Activated CD4-positive, alpha-beta T cell treated with anti-CD3 and anti-CD28 coated beads, Interleukin-2, Interleukin-4, amounts not matched to agents 100 ng/mL and 50 ng/mL, durations not matched to agents 16 hours and 8 hours (primary cell): ENCODE measurements around the gene RGS7BP.
"Not testable (repeated sequence)": the region's sequence is repeated elsewhere in the genome, so short reads cannot be mapped to it uniquely, and the experiment has no call there.

Experiments
- DNase-seq: peaks from one replicate; pipeline ENCODE4 v3.0.0-alpha.2; 2020; ENCODE audit warnings: low spot score

RGS7BP gene

DNA sequence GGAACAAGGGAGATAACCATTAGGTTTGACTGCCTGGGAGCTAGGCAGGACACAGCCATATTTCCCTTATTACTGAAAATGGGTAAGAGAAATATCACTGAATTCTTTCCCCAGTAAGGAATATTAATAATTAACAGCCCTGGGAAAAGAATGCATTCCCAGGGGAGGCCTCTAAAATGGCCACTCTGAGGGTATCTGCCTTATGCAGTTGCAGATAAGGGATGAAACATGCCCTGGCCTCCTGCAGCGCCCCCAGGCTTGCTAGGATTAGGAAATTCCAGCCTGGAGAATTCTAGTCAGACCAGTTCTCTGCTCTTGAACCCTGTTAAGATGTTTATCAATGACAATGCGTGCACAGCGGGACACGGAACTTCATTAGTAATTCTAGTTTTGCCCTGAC, 52.8 kb downstream of the RGS7BP start:
- not testable (repeated sequence) for DNase-seq

DNA sequence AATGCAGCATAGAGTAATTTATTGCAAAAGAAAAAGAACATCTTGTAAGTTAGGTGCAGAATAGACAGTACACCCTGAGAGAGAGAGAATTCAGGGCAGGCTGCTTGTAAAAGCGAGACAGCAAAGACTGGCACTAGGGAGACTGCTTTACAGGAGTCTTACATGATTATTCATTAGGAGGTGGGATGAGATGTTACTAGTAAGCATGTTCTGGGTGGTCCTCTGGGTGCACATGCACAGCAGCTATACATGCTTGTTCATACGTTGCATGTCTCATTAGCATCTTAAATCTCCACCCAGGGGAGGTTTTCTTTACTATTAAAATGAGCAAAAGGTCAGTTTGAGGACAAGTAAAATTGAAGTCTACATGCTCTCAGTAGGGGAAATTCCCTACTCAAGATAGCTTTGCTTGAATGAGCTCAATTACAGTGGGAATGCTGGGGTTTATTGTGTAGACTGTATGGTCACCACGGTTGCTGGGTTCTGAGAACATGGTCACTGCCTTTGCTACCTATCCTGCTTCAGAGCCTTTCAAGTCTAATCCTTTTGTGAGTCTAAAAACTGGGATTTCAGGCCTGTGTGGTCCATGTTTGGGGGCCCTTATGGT, 60.6 kb downstream of the RGS7BP start:
- DNase-seq = no peak

GRCh38 chr5:64569858-64570257, 64.0 kb downstream of the RGS7BP start:
- DNase-seq = no peak

- DNase-seq = no peak
These were observed 64.7 kb downstream of the RGS7BP start for GRCh38 chr5:64570395-64570996.

- no peak for DNase-seq
These were observed 69.7 kb downstream of the RGS7BP start for GRCh38 chr5:64575561-64575960.

DNA sequence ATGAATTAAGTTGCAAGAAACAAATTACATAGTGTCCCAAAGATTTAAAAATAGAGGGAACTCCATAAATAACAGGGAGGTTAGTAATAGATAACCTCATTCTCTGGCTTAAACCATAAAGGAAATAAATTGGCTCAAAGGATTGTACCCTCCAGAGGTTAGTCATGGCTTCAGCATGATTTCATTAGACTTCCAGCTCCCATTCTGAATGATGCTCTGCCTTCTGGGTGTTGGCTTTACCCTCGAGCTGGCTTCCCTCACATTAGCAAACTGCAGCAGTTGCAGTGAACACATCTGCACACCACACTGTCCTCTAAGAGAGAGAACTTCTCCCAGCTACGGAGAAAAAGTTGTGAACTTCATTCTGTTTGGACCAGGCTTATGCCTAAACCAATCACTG, 70.4 kb downstream of the RGS7BP start:
- no peak for DNase-seq

DNA sequence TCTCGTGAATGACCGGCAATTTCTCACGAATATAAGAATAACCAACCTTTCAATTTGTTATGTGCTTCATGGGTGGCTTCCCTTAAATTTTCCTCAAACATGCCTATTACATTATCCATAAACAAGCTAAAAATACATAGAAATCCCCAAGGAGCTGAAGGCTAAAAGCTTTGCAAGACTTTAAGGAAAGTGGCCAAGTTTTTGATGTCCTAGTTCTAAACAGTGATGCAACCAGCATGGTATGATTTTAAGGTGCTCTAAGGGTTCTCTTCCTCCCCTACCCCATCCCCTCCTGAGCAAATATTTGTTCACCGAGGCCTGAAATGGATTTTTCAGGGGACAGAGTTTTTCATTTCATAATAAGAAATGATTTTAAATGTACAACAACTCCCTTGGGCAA, 79.8 kb downstream of the RGS7BP start:
- no peak for DNase-seq

DNA sequence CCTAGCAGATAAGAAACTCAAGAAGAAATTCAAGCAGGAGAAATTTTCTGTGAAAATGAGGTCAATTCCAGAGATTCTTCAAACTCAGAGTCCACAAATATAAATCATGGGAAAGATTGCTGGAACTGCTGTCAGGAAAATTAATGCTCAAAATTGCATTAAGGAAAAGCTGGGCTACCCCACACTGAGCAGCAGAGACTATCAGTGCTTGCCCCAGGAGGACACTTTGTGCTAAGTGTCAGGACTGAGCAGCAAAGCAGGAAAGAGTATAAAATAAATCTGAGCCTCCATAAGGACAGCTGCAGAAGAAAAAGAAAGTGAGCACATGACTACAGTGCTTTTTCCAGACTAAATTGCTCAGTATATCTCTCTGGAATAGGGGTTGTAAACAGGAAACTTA, 81.6 kb downstream of the RGS7BP start:
- no peak for DNase-seq

- DNase-seq = no peak
These were observed 87.0 kb downstream of the RGS7BP start for GRCh38 chr5:64592730-64593341.

GRCh38 chr5:64594025-64594424, 88.2 kb downstream of the RGS7BP start:
- DNase-seq = no peak

DNA sequence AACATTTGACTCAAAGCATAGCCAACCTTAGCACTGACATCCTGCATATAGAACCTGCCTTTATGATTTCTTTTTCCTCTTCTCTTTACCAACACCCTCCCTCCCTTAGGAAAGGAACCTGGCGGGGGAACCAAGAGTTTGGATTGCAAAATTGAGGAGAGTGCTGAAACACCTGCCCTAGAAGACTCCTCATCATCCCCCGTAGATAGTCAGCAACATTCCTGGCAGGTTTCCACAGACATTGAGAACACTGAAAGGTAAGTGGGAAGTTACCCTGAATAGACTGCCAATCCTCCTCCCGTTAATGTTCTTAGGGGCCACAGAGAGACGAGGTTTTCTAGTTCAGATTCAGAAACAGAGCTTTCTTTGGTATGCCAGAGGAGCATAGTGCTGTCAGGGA, 88.8 kb downstream of the RGS7BP start:
- DNase-seq = no peak

GRCh38 chr5:64595031-64595855, 89.4 kb downstream of the RGS7BP start:
- DNase-seq = no peak

GRCh38 chr5:64599226-64599625, 93.4 kb downstream of the RGS7BP start:
- no peak for DNase-seq

DNA sequence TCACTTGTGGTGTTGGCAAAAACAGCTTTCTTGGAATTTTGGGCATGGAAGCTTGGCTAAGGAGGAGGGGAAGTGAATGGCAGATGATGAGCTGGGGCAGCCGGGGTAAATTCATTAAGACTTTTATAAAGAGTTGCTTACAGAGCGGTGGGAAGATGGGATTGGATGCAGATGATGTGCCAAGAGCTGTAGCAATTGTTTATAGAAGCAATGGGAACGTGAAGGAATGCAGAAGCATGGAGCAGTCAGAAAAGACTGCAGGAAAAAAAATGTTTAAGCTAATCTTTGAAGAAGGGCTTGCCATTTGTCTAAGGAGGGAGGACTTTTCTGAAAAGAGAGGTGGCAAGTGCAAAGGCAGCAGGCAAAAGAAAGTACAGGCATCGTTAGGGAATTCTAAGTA, 97.9 kb downstream of the RGS7BP start:
- no peak for DNase-seq

- DNase-seq = no peak
These were observed 101.1 kb downstream of the RGS7BP start for GRCh38 chr5:64606926-64607325.

DNA sequence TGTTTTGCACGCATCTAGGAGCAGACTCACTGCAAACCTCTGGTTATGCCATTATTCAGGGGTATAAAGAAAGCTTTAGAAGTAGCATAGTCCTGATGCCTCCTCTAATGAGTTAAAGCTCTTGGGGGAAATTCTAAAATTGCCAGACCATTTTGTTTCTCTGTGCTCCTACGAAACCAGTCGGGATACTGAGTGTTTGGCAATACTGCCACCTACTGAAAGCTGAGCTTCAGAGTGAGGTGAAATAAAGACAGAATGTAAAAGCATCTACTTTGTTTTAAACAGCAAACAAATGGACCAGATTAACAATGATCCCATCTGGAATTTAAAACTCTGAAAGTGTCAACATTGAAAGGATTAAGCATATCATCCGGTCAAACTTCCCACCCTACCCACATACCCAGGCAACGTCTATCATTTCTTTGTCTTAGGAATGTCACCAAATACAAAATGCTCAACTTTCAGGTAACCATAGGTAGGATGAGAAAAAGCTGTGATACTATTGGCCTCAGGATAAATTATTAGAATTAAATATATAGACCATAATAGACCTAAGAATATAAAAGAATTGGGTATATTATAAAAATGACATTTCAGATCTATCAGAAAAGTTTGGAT, 106.6 kb downstream of the RGS7BP start:
- DNase-seq = peak; percentile 22

DNA sequence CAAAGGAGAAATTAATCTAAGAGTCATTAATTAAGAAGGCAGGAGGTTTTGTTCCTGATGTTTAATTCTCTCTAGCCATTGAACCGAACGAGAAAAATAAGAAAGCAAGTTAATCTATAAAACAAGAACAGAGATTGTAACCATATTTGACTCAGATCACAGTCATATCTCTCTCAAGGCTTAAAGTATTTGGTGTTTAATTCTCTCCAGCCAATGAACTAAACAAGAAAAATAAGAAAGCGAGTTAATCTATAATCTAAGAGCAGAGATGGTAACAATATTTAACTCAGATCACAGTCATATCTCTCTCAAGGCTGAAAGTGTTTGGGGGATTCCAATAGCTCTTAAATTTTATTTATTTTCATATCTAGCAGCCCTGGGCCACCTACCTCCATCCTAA, 110.1 kb downstream of the RGS7BP start:
- no peak for DNase-seq

GRCh38 chr5:64619609-64620008, 113.8 kb downstream of the RGS7BP start:
- no peak for DNase-seq

GRCh38 chr5:64622991-64623390, 117.2 kb downstream of the RGS7BP start:
- DNase-seq = peak; percentile 30

DNA sequence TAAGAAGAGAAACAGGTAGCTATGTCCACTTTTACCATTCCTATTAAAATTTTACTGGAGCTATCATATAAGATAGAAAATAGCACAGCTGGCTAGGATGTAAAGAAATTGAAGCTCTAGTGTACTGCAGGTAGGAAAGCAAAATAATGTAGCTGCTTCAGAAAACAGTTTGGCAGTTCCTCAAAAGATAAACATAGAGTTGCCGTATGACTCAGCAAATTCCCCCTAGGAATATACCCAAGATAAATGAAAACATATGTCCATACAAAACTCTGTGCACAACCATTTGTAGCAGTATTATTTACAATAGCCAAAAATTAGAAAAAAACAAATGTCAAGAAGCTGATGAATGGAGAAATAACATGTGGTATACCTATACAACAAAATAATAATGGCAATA, 119.9 kb downstream of the RGS7BP start:
- no peak for DNase-seq

DNA sequence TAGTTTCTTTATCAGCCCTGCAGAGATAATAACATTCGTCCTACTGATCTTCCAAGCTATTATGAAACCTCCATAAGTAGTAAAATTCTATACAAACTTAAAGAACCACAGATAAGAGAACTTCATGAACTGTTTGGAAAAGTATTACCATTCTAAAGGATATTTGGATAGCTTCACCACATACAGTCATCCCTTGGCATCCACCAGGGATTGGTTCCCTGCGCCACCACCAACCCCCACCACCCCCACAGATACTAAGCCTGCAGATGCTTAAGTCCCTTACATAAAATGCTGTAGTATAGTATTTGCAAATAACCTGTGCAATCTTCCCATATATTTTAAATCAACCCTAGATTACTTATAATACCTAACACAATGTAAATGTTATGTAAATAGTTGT, 123.1 kb downstream of the RGS7BP start:
- DNase-seq = no peak

GRCh38 chr5:64629841-64630240, 124.0 kb downstream of the RGS7BP start:
- no peak for DNase-seq

GRCh38 chr5:64632251-64632650, 126.4 kb downstream of the RGS7BP start:
- DNase-seq = no peak
